Right forelimb (tissue), 1 donor: ENCODE results near the gene AGFG1.
"Not testable (repeated sequence)": the region's sequence is repeated elsewhere in the genome, so short reads cannot be mapped to it uniquely, and the experiment has no call there.

Source experiments
- DNase-seq: peaks from one replicate; pipeline ENCODE4 v3.0.0-alpha.2; 2018

AGFG1 gene

DNA sequence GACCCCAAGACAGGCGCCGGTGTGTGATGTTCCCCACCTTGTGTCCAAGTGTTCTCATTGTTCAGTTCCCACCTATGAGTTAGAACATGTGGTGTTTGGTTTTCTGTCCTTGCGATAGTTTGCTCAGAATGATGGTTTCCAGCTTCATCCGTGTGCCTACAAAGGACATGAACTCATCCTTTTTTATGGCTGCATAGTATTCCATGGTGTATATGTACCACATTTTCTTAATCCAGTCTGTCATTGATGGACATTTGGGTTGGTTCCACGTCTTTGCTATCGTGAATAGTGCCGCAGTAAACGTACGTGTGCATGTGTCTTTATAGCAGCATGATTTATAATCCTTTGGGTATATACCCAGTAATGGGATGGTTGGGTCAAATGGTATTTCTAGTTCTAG lies 68.4 kb downstream of the AGFG1 start:
- DNase-seq, result not testable (repeated sequence)

DNA sequence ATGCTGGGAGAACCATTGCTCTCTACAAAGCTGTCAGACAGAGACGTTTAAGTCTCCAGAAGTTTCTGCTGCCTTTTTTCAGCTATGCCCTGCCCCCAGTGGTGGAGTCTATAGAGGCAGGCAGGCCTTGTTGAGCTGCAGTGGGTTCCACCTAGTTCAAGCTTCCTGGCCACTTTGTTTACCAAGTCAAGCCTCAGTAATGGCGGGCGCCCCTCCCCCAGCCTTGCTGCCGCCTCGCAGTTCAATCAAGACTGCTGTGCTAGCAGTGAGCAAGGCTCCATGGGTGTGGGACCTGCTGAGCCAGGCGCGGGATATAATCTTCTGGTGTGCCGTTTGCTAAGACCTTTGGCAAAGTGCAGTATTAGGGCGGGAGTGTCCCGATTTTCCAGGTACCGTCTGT lies 74.0 kb downstream of the AGFG1 start:
- no peak for DNase-seq

DNA sequence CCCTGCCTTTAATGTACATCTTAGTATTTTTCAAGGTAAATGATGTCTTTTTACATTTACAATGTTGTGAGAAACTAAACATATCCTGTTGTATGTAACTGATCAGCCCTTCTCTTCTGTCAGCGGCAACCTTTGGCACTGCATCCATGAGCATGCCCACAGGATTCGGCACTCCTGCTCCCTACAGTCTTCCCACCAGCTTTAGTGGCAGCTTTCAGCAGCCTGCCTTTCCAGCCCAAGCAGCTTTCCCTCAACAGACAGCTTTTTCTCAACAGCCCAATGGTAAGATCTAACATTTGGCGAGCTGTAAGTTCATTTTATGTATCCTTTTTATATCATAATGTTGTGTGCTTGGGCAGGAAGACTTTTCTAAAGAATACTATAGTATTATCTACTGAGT lies 79.9 kb downstream of the AGFG1 start:
- no peak for DNase-seq

DNA sequence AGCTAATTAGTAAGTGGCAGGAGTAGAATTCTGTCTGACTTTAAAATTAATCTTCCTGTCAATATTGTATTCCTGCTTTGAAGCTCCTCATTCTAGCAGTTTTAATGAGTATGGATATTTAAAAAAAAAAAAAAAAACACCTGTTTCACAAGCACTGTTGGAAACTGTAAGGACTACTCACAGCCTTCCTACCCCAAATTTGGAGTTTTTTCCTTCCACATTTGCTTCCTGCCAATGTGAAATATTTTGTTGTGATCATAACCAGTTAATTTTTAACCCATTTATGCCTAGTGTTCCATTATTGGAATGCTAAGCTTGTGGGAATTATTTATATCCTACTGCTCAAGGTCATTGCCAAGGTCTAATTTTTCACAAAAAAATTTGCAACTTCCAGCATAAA lies 90.6 kb downstream of the AGFG1 start:
- no peak for DNase-seq

DNA sequence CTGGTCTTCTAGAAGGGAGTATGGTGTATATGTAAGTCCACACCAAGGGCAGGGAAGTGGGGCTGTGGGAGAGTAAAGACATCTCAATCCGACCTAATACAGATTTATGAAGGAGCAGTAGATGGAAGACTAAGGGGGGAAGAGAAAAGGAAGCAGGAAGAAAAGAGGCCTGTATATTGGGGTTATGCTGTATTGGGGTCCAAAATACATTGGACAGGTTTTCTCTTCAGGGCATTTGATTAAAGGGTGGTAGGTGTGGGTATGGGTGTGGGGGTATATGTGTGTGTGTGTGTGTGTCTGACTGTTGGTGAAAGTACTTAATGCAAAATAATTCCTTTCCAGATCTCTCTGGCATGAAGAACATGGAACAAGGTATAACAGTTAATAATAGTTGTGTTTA lies 93.1 kb downstream of the AGFG1 start:
- DNase-seq, result no peak

DNA sequence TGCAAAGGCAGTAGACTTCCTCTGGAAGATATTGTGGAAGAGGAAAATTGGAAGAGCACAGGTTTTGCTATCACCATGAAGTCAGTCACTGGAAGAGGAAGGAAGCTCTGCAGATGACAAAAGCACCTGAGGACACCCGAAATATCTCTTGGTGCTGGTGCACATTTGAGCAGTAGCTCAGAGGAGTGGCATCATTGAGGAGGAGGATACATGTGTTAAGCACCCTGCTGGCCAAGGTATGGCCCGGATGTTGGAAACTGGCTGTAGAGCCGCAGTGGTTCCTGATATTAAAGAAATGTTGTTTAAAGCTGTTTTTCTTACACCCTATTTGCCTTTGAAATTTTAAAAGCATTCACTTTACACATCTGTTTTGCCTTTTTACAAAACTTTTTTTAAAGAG lies 94.1 kb downstream of the AGFG1 start:
- DNase-seq, result no peak

DNA sequence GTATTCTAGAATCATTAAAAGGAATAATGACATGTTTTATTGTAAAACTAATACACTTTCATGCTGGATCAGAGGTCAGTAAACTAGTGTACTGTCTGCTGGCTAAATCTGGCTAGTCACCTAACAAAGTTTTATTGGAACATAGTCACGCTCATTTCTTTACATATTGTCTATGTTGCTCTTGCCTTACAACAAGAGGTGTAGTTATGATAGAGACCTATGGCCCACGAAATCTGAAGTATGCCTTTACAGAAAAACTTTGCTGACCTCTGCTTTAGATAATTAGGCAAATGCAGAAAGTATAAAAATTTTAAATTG lies 96.9 kb downstream of the AGFG1 start:
- no peak for DNase-seq

DNA sequence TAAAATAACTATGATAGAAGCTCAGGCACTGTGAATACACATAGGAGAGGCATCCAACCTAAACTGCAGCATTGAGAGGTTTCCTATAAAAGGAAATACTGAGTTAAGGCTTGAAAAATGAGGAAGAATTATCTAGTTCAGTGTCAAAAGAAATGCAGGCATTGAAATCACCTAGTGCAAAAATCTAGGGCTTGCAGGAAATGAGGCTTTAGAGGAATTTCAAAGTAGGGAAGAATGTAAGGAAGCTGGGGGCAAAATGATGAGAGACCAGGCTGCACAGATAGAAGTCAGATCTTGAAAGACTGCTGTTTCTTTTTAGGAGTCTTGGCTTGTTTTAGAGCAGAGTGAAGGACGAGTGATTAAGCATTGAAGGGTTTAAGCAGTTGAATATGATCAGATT lies 98.7 kb downstream of the AGFG1 start:
- no peak for DNase-seq

DNA sequence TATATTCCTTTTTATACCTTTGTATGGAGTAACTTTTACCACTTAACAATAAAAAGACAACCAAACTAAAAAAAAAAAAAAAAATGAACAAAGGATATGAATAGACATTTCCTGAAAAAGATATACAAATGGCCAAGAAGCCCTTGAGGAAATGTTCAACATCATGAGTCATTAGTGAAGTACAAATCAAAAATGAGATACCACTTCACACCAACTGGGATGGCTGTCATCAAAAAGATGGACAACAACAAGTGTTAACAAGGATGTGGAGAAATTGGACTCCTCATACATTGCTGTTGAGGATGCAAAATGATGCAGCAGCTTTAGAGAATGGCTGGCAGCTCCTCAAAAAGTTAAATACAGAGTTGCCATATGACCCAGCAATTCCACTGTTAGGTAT lies 104.2 kb downstream of the AGFG1 start:
- no peak for DNase-seq

DNA sequence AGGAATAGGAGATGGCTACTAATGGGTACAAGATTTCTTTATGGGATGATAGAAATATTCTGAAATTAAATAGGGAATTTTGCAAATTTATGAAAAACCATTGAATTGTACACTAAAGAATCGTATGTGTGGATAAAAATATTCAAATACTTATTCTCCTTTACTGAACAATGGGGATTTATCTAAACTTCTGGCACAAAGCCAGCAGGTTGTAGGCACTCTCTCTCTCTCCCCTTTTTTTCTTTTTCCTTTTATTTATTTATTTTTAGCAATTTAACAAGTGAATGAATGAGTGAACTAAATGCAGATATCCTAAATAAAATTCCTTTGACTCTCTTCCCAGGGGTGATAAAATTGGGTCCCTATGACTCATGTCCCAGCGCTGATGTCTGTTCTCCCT lies 104.9 kb downstream of the AGFG1 start:
- DNase-seq, result no peak

DNA sequence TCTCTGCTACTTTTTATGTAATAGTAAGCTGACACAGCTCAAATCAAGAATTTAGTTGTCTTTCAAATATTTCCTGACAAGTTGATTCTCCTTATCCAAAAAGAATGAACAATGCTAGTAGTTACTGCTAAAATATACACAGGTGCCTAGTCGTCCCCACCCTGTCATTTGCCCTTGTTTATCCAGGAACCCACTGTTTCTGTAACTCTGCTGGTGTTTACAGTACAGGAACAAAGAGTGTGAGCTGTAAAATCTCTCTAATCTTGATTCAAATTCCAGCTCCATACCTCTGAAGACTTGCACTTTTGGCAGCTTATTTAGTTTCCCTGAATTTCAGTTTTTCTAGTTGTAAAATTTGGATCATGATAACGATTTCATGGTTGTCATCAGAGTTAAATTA lies 105.6 kb downstream of the AGFG1 start:
- no peak for DNase-seq

DNA sequence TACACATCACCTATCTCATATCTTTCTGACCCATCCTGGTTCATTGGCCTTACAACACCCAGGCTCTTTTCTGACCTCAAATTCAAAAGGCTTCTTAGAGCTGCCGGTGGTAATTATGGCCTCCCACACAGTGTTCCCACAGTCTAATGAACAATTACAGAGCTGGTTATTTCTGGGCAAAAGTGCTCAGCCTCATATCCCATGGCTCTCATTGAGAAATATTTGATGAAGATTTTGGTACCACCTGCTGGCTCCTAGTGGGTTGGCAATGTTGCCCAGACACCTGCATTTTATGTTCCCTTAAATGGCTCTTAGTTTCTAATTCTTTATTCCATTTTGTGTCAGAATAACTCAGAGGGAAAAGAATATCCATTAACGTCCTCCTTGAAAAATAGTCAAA lies 106.7 kb downstream of the AGFG1 start:
- DNase-seq, result no peak

DNA sequence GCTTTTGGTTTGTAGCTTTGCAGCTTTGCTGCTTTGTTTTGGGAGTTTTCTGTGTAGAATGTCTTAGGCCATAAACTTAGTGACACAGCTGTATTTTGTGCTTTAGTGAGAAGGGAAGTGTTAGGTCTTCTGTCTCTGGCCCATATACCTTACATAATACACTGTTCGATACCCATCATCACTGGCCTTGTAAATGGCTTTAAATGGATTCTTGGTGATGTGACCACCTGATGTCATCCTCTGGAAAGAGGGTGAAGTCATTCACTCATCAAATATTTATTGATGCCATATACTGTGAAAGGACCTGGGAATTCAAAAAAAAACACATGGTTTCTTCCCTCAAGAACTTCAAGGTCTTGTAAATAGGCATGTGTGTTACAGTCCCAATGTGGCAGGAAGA lies 107.8 kb downstream of the AGFG1 start:
- no peak for DNase-seq

DNA sequence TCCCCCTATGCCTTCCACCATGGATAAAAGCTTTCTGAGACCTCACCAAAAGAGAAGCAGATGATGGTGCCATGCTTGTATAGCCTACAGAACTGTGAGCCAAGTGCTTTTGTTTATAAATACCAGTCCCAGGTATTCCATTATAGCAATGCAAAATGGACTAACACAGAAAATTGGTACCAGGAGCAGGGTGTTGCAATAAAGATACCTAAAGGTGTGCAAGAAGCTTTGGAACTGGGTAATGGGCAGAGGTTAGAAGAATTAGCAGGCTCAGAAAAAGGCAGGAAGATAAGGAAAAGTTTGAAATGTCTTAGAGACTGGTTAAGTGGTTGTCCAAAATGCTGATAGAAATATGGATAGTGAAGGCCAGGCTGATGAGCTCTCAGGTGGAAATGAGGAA lies 110.4 kb downstream of the AGFG1 start:
- DNase-seq, result no peak

DNA sequence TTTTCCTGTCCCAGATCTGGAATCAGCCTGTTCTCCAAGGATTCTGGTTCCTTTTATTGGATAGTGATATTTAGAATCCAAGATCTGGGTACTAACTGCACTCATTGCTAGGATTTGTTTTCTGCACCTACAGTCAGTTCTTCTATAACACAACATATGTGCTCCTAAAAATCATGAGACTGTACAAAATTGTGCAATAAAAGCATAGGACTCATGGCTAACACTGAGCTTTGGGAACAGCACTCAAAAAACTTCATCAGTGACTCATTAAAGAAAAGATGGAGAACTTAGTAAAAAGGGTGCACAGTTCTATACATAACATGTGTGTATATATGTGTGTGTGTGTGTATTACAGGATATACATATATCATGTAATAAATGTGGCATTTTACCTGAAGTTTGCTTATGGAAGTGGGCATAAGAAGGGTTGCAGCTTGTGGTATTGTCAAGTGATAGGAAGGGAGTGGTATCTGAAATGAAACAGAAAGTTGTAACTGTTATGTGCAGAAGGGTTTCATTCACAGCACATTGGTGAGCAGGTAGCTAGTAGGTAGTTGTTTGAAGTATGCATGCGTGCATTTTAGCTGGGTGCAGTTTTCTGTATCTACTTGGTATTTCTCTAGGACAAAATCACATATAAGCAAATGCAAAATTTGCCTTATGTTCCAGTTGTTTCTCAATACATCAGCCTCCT lies 120.9 kb downstream of the AGFG1 start:
- no peak for DNase-seq

DNA sequence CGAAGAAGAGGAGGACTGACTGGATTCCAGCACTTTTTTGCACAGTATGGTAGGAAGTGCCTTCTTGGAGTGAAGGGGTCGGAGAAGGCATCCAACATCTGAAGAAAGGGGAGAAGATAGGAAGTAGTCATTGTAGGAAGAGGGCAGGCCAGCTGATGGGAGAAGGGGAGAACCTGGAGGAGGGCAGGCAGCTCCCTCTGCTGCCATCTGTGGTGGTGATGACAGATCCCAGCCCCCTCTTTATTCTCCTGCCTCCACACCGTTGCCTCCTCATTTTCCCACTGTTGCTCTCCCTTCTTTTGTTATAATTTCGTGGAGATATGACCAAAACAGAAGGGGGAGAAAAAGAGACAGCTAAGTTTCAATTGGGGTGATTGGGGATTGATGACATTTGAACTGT lies 123.8 kb downstream of the AGFG1 start:
- no peak for DNase-seq

DNA sequence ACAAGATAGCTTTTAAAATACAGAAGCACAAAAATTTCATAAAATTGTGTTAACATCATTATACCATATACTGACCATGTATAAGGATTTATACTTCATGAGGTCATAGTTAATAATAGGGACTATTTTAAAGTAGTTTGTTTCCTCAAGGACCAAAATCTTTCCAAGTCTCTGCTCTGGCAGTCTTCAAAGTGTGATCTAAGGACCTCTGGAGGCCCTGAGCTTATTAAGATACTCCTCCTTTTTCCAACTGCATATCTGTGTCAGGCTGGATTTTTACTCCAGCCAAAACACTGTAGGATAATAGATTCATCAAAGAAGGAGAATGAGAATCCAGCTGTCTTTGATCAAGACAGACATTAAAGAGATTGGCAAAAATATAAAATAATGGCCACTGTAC lies 125.1 kb downstream of the AGFG1 start:
- DNase-seq, result no peak

DNA sequence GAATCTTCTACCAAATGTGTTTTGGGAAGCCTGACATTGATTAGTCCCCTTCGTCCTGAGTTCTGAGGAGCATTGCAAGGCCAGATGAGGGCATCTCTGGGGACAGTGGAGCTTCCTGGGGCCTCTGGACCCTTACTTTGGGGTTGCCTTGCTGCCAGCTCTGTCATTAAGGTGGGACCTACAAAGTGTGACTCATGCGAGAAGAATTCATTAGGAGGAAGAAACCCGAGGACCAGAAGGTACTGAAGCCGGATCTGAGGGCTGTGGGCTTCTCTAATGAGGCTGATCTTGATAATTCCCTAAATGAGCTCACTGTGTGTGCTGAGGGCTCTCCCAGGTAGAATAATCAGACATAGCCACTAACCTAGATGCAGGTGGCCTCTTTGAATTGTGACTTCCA lies 126.0 kb downstream of the AGFG1 start:
- DNase-seq, result no peak

DNA sequence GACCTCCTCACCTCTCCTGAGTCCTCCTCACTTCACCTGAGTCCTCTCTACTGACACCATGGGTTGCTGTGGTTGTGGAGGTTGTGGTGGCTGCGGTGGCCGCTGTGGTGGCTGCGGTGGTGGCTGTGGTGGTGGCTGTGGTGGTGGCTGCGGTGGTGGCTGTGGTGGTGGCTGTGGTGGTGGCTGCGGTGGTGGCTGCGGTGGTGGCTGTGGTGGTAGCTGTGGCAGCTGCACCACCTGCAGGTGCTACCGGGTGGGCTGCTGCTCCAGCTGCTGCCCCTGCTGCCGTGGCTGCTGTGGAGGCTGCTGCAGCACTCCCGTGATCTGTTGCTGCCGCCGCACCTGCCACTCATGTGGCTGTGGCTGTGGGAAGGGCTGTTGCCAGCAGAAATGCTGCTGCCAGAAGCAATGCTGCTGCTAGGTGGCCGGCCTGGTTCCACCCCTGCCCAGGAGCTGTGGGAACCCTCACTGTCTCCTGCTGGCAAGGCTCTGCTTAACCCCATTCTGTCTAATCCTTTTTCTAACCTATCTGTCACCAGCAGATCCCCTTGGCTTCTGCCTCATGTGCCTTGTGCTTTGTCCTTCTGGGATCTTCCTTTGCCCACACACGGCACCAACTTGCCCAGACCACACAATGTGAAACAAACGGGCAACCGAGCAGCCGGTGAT lies 127.0 kb downstream of the AGFG1 start, which contains the start of gene SCYGR2:
SCYGR2 (plus strand) TSS at position 59 of the 669 bp plus-strand sequence; CDS start at position 59, 0 bp downstream.
- not testable (repeated sequence) for DNase-seq

DNA sequence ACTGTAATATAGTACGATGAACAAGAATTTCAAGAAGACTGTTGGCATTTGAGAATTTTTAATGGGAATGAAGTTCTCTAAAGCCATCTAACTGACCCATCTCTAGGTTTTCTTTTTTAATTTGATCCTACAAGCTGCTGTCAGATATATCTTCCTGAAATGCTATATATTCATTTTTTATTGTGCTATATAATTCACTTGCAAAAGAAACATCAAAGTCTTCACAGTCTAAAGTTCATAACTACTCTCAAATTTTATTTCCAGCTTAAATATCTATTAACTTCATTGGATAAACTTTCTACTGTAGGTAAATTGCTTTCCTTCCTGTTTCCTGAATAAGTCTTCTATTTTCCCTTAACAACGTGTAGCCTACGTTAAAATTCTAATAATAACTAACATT lies 130.4 kb downstream of the AGFG1 start:
- DNase-seq, result no peak

DNA sequence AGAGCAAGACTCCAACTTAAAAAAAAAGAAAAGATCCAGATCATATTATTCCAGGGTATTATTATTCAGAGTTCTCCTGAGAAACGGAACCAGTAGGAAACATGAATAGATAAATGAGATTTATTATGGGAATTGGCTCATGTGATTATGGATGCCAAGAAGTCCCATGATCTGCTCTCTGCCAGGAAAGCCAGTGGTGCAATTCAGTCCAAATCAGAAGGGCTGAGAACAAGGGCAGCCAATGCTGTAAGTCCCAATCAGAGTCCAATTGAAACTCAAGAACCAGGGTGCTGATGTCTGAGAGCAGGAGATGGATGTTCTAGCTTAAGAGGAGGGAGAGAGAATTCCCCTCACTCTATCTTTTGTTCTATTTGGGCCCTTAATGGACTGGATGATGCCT lies 134.5 kb downstream of the AGFG1 start:
- DNase-seq, result no peak

DNA sequence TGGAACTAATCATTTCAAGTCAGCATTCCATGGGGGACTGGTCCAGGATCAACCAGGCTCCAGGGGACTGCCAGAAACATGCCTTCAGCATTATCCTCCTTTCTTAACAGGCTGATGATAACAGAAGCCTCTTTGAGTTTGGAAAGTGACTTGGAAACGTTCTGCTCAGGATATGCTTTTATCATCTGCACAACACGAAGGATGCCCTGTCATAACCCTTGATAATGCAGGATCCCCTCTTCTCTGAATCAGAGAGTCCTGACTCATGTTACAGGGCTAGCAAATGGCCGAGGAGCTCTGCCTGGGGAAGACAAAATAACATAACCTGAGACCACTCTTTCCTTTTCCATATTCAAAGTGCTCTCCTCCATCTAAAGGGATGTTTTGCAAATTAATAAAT lies 136.0 kb downstream of the AGFG1 start:
- no peak for DNase-seq

DNA sequence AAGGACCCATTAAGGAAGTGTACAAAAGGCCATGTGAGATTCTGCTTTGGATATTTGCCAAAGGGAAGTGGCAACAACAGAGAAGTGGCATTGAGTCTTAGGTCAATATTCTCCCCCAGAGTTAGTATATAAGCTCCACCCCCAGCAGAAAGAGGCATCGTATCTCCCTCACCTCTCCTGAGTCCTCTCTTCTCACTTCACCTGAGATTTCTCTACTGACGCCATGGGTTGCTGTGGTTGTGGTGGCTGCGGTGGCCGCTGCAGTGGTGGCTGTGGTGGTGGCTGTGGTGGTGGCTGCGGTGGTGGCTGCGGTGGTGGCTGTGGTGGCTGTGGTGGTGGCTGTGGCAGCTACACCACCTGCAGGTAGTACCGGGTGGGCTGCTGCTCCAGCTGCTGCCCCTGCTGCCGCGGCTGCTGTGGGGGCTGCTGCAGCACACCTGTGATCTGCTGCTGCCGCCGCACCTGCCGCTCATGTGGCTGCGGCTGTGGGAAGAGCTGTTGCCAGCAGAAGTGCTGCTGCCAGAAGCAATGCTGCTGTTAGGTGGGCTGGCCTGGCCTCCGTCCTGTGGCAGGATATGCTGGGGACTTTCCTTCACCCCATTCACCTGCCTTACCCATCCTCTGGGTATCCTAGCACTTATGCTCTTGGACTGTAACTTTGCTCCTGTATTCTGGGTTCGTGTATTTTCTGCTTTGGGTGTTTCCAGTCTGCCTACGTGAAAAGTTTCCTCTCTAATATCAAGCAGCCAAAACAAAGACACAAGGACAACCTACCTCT lies 136.8 kb downstream of the AGFG1 start:
- DNase-seq, result no peak

DNA sequence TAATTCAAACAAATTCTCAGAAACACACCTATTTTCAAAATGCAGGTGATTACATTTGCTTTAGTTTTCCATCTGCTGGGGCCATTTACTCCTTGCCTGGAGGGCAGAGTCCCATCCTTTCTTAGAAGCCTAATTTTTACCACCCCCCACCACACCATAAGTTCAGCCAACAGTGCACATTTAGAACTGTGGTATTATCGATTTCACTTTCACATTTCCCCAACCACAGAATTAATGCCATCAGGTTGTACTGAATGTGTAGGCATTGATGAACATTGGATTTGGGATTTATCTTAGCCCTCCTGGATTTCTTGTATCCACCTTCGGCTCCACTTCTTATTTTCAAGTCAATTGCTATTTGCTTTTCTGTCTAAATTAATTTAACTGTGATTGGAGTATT lies 138.2 kb downstream of the AGFG1 start:
- no peak for DNase-seq
